Thyroid gland (tissue), 4 donors: Measurements from ENCODE around the gene MOCS2. TPM values are rescaled to one million over a fixed set of nuclear protein-coding genes. Genes with fewer than 3 reads are reported as not detected.

Source experiments
- DNase-seq, 2 donors: peaks; one replicate each; pipeline ENCODE4 v3.0.0-alpha.2; 2019
- H3K27ac ChIP-seq, 3 donors: fragments of 200-600 bp; sonication (generic); 1 replicate in 2 of 3; 2 replicates in 1 of 3; pipeline ENCODE4 v1.5.1; 2016 to 2019; ENCODE audit warnings: mild to moderate bottlenecking in 1 of 3, moderate library complexity in 1 of 3
- H3K27me3 ChIP-seq: fragments of 200-600 bp; sonication (generic); one replicate; pipeline ENCODE4 v1.5.1; 2019
- H3K36me3 ChIP-seq, 2 donors: fragments of 200-600 bp; sonication (generic); one replicate each; pipeline ENCODE4 v1.5.1; 2016 to 2019
- H3K4me1 ChIP-seq, 2 donors: fragments of 200-600 bp; sonication (generic); one replicate each; pipeline ENCODE4 v1.5.1; 2017 to 2019
- H3K4me3 ChIP-seq, 3 donors: fragments of 200-600 bp; sonication (generic); replicated peaks in 1 of 3; 1 replicate in 2 of 3; 2 replicates in 1 of 3; pipeline ENCODE4 v1.5.1; 2016; ENCODE audit warnings: mild to moderate bottlenecking in 1 of 3
- H3K9me3 ChIP-seq: fragments of 200-600 bp; sonication (generic); one replicate; pipeline ENCODE4 v1.5.1; 2017
- CTCF ChIP-seq, 6 experiments: fragments of 200-600 bp in 3 of 6; fragments of 450-650 bp in 3 of 6; sonication (generic) in 3 of 6; IDR thresholded peaks; one replicate each; pipeline ENCODE4 v1.5.1; 2016 to 2019; ENCODE audit warnings: antibody characterized with exemption in 6 of 6, mild to moderate bottlenecking in 2 of 6, inconsistent platforms in 1 of 6, moderate library complexity in 1 of 6
- POLR2A ChIP-seq, 2 donors: fragments of 450-650 bp; IDR thresholded peaks; one replicate each; pipeline ENCODE4 v1.6.1; 2017; ENCODE audit warnings: antibody characterized with exemption in 2 of 2, mild to moderate bottlenecking in 2 of 2, moderate library complexity in 1 of 2
- WGBS, 2 donors: methylation state at CpG; one replicate each; pipeline ENCODE4 v1.1.5; 2017; 5-methylcytosine and 5-hydroxymethylcytosine counted together
- intact Hi-C: fragments of 100-400 bp; cut with DNase I; formaldehyde crosslinking; loops from one replicate; pipeline ENCODE4 v1.15.1; 2023
- total RNA-seq, 4 donors: library from RNA; depleted of rRNA; stranded (reverse); fragments of >200 nt; gene quantifications; one replicate each; pipeline ENCODE4 v1.2.3, GENCODE V29; 2016

The MOCS2 gene
- total RNA-seq, 4 donors from 2014 or later: 48.5 to 76.3 (median 62.9) TPM

- TF ChIP-seq CTCF (IDR thresholded peaks at IDR 0.05): no peak
- TF ChIP-seq POLR2A (IDR thresholded peaks at IDR 0.05): no peak
- DNase-seq: no peak
- Histone ChIP-seq H3K4me1 (no peaks in the 10 kb centered on the region), H3K9me3 (no peaks in the 10 kb centered on the region), H3K4me3 (no peak overlapping the region), H3K27me3 (no peaks in the 10 kb centered on the region), H3K36me3 (no peaks in the 10 kb centered on the region), H3K27ac (no peak overlapping the region)
- WGBS, 2 donors: 75 to 78% methylated on average over 1 of the region's 1 CpG
- intact Hi-C loops: no loop called here
Observed at GRCh38 chr5:53128481-53128880, 18.9 kb upstream of the MOCS2 start.

GRCh38 chr5:53127107-53127506 lies 17.6 kb upstream of the MOCS2 start:
- Histone ChIP-seq H3K27ac (no peak overlapping the region), H3K4me3 (no peak overlapping the region), H3K4me1 (no peaks in the 10 kb centered on the region), H3K9me3 (no peaks in the 10 kb centered on the region), H3K36me3 (no peaks in the 10 kb centered on the region), H3K27me3 (no peaks in the 10 kb centered on the region)
- 60 to 82% methylated on average over 1 of the region's 1 CpG for WGBS, 2 donors
- no peak for DNase-seq
- intact Hi-C loops: no loop called here
- TF ChIP-seq POLR2A (IDR thresholded peaks at IDR 0.05): no peak
- no peak for TF ChIP-seq CTCF (IDR thresholded peaks at IDR 0.05)

- H3K4me3 ChIP-seq: no peak overlapping the region
- TF ChIP-seq CTCF (IDR thresholded peaks at IDR 0.05): no peak
- TF ChIP-seq POLR2A (IDR thresholded peaks at IDR 0.05): no peak
- no peaks in the 10 kb centered on the region for H3K27me3 ChIP-seq
- 93 to 95% methylated on average over 3 of the region's 3 CpGs for WGBS, 2 donors
- no peak overlapping the region for H3K27ac ChIP-seq
- H3K4me1 ChIP-seq: no peaks in the 10 kb centered on the region
- intact Hi-C loops: no loop called here
- no peaks in the 10 kb centered on the region for H3K36me3 ChIP-seq
- no peak for DNase-seq
- H3K9me3 ChIP-seq: no peaks in the 10 kb centered on the region
Observed at GRCh38 chr5:53126521-53126920, 17.0 kb upstream of the MOCS2 start.

- no peaks in the 10 kb centered on the region for H3K36me3 ChIP-seq
- H3K4me1 ChIP-seq: no peaks in the 10 kb centered on the region
- H3K9me3 ChIP-seq: no peaks in the 10 kb centered on the region
- no peak for DNase-seq
- TF ChIP-seq CTCF (IDR thresholded peaks at IDR 0.05) (no peak), POLR2A (IDR thresholded peaks at IDR 0.05) (no peak)
- H3K27me3 ChIP-seq: no peaks in the 10 kb centered on the region
- H3K27ac ChIP-seq: no peak overlapping the region
- H3K4me3 ChIP-seq: no peak overlapping the region
- intact Hi-C loops: no loop called here
Observed at GRCh38 chr5:53123702-53124101, 14.1 kb upstream of the MOCS2 start.

GRCh38 chr5:53120165-53120564 lies 10.6 kb upstream of the MOCS2 start:
- no peaks in the 10 kb centered on the region for H3K27me3 ChIP-seq
- DNase-seq: no peak
- H3K36me3 ChIP-seq: no peaks in the 10 kb centered on the region
- 93 to 95% methylated on average over 1 of the region's 1 CpG for WGBS, 2 donors
- TF ChIP-seq POLR2A (IDR thresholded peaks at IDR 0.05) (no peak), CTCF (IDR thresholded peaks at IDR 0.05) (no peak)
- no peak overlapping the region for H3K27ac ChIP-seq
- H3K4me3 ChIP-seq: no peak overlapping the region
- no peaks in the 10 kb centered on the region for H3K4me1 ChIP-seq
- intact Hi-C loops: no loop called here
- H3K9me3 ChIP-seq: no peaks in the 10 kb centered on the region
